PFSK-1 (cell line): ENCODE measurements around the gene RDH12.

Experiments used
- FOXP2 ChIP-seq: optimal IDR thresholded peaks from 2 replicates; pipeline ENCODE3; 2011; ENCODE audit warnings: borderline replicate concordance, control low read depth, inconsistent platforms; ENCODE audit not compliant: insufficient read depth; ENCODE audit errors: extremely low read length, extremely low read depth
- POLR2AphosphoS5 ChIP-seq: IDR thresholded peaks from 2 replicates; pipeline ENCODE4 v1.6.1; 2012; ENCODE audit warnings: low read depth, mild to moderate bottlenecking, control low read depth, low read length, moderate library complexity
- SIN3A ChIP-seq: IDR thresholded peaks from 2 replicates; pipeline ENCODE4 v1.6.1; 2012; ENCODE audit warnings: mild to moderate bottlenecking, low read length, moderate library complexity, borderline replicate concordance; ENCODE audit not compliant: insufficient read depth
- TAF1 ChIP-seq: IDR thresholded peaks from 2 replicates; pipeline ENCODE4 v1.6.1; 2012; ENCODE audit warnings: low read length, control low read depth, borderline replicate concordance; ENCODE audit not compliant: insufficient read depth
- TF ChIP-seq, protein P1 (sequence below), 2 experiments: IDR thresholded peaks; 2 replicates each; pipeline versions ENCODE4 v1.6.1 to v1.8.0; 2011 to 2012; ENCODE audit warnings: low read depth in 2 of 2, low read length in 2 of 2, control low read depth in 1 of 2, inconsistent platforms in 1 of 2, mild to moderate bottlenecking in 1 of 2, moderate library complexity in 1 of 2; ENCODE audit not compliant: insufficient read depth in 1 of 2

The RDH12 gene

DNA sequence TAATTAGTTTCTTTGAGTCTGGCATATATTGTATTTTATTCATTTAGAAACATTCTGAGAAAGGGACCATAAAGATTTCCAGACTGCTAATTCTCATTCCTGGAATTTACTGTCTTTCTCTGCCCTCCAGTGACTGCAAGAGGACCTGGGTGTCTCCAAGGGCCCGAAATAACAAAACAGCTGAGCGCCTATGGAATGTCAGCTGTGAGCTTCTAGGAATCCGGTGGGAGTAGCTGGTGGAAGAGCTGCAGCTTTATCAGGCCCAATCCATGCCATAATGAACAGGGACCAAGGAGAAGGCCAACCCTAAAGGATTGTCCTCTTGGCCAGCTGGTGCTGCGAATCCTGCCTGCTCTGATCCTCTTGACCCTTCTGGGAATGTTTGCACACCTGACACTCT lies 31.9 kb downstream of the RDH12 start:
- TF ChIP-seq SIN3A, result no peak
- TF ChIP-seq FOXP2, result no peak
- no peak for TF ChIP-seq POLR2AphosphoS5
- no peak for TF ChIP-seq TAF1
- TF ChIP-seq, protein P1, sequence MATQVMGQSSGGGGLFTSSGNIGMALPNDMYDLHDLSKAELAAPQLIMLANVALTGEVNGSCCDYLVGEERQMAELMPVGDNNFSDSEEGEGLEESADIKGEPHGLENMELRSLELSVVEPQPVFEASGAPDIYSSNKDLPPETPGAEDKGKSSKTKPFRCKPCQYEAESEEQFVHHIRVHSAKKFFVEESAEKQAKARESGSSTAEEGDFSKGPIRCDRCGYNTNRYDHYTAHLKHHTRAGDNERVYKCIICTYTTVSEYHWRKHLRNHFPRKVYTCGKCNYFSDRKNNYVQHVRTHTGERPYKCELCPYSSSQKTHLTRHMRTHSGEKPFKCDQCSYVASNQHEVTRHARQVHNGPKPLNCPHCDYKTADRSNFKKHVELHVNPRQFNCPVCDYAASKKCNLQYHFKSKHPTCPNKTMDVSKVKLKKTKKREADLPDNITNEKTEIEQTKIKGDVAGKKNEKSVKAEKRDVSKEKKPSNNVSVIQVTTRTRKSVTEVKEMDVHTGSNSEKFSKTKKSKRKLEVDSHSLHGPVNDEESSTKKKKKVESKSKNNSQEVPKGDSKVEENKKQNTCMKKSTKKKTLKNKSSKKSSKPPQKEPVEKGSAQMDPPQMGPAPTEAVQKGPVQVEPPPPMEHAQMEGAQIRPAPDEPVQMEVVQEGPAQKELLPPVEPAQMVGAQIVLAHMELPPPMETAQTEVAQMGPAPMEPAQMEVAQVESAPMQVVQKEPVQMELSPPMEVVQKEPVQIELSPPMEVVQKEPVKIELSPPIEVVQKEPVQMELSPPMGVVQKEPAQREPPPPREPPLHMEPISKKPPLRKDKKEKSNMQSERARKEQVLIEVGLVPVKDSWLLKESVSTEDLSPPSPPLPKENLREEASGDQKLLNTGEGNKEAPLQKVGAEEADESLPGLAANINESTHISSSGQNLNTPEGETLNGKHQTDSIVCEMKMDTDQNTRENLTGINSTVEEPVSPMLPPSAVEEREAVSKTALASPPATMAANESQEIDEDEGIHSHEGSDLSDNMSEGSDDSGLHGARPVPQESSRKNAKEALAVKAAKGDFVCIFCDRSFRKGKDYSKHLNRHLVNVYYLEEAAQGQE (IDR thresholded peaks at IDR 0.05; ENCODE audit: insufficient read depth in 1 of 2, low read depth in 2 of 2, low read length in 2 of 2), result no peak

GRCh38 chr14:67734675-67735074 lies 33.0 kb downstream of the RDH12 start:
- TF ChIP-seq TAF1 (no peak), SIN3A (no peak), POLR2AphosphoS5 (no peak), FOXP2 (no peak)
- TF ChIP-seq, protein P1 (IDR thresholded peaks at IDR 0.05; ENCODE audit: insufficient read depth in 1 of 2, low read depth in 2 of 2, low read length in 2 of 2), result no peak

GRCh38 chr14:67735336-67736147 lies 33.9 kb downstream of the RDH12 start:
- TF ChIP-seq POLR2AphosphoS5, result no peak
- no peak for TF ChIP-seq FOXP2
- TF ChIP-seq, protein P1 (IDR thresholded peaks at IDR 0.05; ENCODE audit: insufficient read depth in 1 of 2, low read depth in 2 of 2, low read length in 2 of 2), result no peak
- TF ChIP-seq SIN3A, result no peak
- TF ChIP-seq TAF1, result no peak

GRCh38 chr14:67736771-67737170 lies 35.1 kb downstream of the RDH12 start:
- TF ChIP-seq, protein P1 (IDR thresholded peaks at IDR 0.05; ENCODE audit: insufficient read depth in 1 of 2, low read depth in 2 of 2, low read length in 2 of 2), result no peak
- TF ChIP-seq SIN3A, result no peak
- TF ChIP-seq POLR2AphosphoS5, result no peak
- no peak for TF ChIP-seq FOXP2
- no peak for TF ChIP-seq TAF1
